Right lobe of liver (tissue), 6 donors: ENCODE measurements around the gene HES6. TPM values are rescaled to one million over a fixed set of nuclear protein-coding genes. Genes with fewer than 3 reads are reported as not detected.

Source experiments
- ATAC-seq, 4 donors: fragments of 200-7000 bp; cut with Tn5 transposase; one replicate each; pipeline ENCODE4 v1.9.1; 2020; ENCODE audit warnings: mild to moderate bottlenecking in 4 of 4, moderate library complexity in 4 of 4
- DNase-seq, 3 donors: peaks; one replicate each; pipeline ENCODE4 v3.0.0-alpha.2; 2020
- H3K27ac ChIP-seq, 3 donors: fragments of 200-600 bp; one replicate each; pipeline ENCODE4 v1.8.0; 2022
- H3K27me3 ChIP-seq, 2 donors: fragments of 200-600 bp; one replicate each; pipeline ENCODE4 v1.8.0; 2022
- H3K36me3 ChIP-seq, 4 donors: fragments of 200-600 bp; sonication (generic) in 1 of 4; one replicate each; pipeline versions ENCODE4 v1.5.1 to v1.8.0; 2017 to 2022; ENCODE audit warnings: control low read depth in 1 of 4
- H3K4me1 ChIP-seq, 4 donors: fragments of 200-600 bp; sonication (generic) in 1 of 4; one replicate each; pipeline versions ENCODE4 v1.5.1 to v1.8.0; 2017 to 2022; ENCODE audit warnings: control low read depth in 1 of 4
- H3K4me3 ChIP-seq, 3 donors: fragments of 200-600 bp; one replicate each; pipeline ENCODE4 v1.8.0; 2022
- H3K9me3 ChIP-seq, 4 donors: fragments of 200-600 bp; sonication (generic) in 1 of 4; one replicate each; pipeline versions ENCODE4 v1.5.1 to v1.8.0; 2017 to 2022; ENCODE audit warnings: control low read depth in 1 of 4
- POLR2A ChIP-seq: fragments of 450-650 bp; IDR thresholded peaks from one replicate; pipeline ENCODE4 v1.6.1; 2017; ENCODE audit warnings: antibody characterized with exemption, mild to moderate bottlenecking
- WGBS: methylation state at CpG from one replicate; pipeline ENCODE4 v1.1.6; 2018; ENCODE audit warnings: low coverage, low lambda C conversion rate; ENCODE audit not compliant: insufficient coverage; ENCODE audit errors: missing lambda C conversion rate; 5-methylcytosine and 5-hydroxymethylcytosine counted together
- intact Hi-C, 2 donors: fragments of 100-400 bp; cut with DNase I; formaldehyde crosslinking; loops; one replicate each; pipeline versions ENCODE4 v1.11.2 to v1.14.1; 2022
- total RNA-seq, 6 experiments: library from RNA; depleted of rRNA in 2 of 6; stranded (reverse); fragments of >200 nt in 2 of 6; fragmentation: NEBNext Ultra II Directional in 3 of 6; extraction: Animal tissue kit (Norgen Biotek cat#: 25700) in 3 of 6; gene quantifications; one replicate each; pipeline versions ENCODE4 v1.1.0 to v1.2.4, GENCODE V29; 2016 to 2023
- TF ChIP-seq, protein P1 (sequence below), 4 donors: fragments of 200-600 bp in 3 of 4; fragments of 450-650 bp in 1 of 4; IDR thresholded peaks; one replicate each; pipeline versions ENCODE4 v1.5.1 to v1.8.0; 2016 to 2022; ENCODE audit warnings: antibody characterized with exemption in 4 of 4, mild to moderate bottlenecking in 2 of 4
- donor health status: DM: no; HTN: yes; CAD: no.
- donor health status: DM: no; HTN: no; CAD: no.
- donor health status: DM: no; HTN: no; CAD: no.
- donor health status: DM: no; HTN: yes; CAD: no.
- donor health status: DM: no; HTN: yes; CAD: no.

Gene HES6
- total RNA-seq, 6 experiments from 2014 or later: 1.7 to 8.3 (median 3.8) TPM

DNA sequence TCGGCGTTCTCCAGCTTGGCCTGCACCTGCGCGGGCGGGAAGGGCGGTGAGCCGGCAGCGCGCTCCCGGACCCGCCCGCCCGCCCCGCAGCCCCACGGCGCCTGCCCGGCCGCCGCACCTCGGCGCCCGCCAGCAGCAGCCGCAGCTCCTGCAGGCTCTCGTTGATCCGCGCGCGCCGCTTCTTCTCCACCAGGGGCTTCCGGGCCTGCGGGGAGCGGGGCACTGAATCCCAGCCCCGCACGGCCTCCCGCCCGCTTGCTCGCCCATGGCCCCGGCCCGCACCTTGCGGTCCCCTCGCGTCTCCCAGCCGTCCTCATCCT is 335 bp downstream of the HES6 start:
- ATAC-seq: no peak
- TF ChIP-seq, protein P1, sequence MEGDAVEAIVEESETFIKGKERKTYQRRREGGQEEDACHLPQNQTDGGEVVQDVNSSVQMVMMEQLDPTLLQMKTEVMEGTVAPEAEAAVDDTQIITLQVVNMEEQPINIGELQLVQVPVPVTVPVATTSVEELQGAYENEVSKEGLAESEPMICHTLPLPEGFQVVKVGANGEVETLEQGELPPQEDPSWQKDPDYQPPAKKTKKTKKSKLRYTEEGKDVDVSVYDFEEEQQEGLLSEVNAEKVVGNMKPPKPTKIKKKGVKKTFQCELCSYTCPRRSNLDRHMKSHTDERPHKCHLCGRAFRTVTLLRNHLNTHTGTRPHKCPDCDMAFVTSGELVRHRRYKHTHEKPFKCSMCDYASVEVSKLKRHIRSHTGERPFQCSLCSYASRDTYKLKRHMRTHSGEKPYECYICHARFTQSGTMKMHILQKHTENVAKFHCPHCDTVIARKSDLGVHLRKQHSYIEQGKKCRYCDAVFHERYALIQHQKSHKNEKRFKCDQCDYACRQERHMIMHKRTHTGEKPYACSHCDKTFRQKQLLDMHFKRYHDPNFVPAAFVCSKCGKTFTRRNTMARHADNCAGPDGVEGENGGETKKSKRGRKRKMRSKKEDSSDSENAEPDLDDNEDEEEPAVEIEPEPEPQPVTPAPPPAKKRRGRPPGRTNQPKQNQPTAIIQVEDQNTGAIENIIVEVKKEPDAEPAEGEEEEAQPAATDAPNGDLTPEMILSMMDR (IDR thresholded peaks at IDR 0.05): no peak
- TF ChIP-seq POLR2A: no peak
- Histone ChIP-seq H3K36me3 (no peaks in the 10 kb centered on the region), H3K27me3 (no peaks in the 10 kb centered on the region), H3K4me3 (peak overlapping the region; percentile 63 to 65 (median 64)), H3K4me1 (peaks cover 0 to 4% (median 0%) of the 10 kb centered on the region in 4 donors), H3K27ac (no peak overlapping the region), H3K9me3 (no peaks in the 10 kb centered on the region)
- DNase-seq: no peak
- no CpG with 5 or more reads among the region's 43 CpGs for WGBS
- intact Hi-C loops: no loop called here

DNA sequence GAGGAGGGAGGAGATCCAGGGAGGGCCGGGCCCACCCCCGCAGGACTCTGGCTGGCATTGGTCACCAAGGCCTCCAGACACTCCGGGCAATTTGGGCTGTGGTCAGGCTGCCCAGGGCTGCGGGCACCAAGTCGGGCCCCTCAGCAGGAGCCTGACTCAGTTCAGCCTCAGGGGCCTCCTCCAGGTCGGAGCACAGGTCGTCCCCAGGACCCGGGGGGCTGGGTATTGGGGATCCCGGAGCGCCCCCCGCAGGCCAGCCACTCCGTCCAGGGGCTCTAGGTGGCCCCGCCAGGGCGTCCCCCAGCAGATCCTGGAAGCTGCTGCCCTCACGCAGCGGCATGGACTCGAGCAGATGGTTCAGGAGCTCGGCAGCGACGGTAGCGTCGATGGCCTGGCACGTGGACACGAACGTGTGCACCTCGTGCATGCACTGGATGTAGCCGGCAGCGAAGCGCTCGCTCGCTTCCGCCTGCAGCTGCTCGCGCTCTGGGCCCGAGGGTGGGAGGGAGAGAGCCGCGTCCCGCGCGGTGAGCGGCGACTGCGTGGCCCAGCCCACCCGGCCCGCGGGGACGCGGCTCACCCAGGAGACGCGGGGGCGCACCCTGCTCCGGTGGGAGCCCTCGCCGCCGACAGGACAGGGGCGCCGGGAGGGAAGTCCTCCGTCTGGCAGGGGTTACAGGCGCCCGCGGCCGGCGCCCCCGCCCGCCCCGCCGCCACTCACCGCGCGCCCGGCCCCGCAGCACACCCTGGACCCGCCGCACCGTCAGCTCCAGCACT is 884 bp downstream of the HES6 start:
- Histone ChIP-seq H3K9me3 (no peaks in the 10 kb centered on the region), H3K4me1 (peaks cover 0 to 4% (median 0%) of the 10 kb centered on the region in 4 donors), H3K36me3 (no peaks in the 10 kb centered on the region), H3K4me3 (peak overlapping the region in 1 of 3 donors; percentile 65), H3K27me3 (no peaks in the 10 kb centered on the region), H3K27ac (no peak overlapping the region)
- TF ChIP-seq, protein P1 (IDR thresholded peaks at IDR 0.05): no peak
- TF ChIP-seq POLR2A: no peak
- DNase-seq: no peak
- no peak for ATAC-seq
- WGBS: no CpG with 5 or more reads among the region's 75 CpGs
- intact Hi-C loops: no loop called here

DNA sequence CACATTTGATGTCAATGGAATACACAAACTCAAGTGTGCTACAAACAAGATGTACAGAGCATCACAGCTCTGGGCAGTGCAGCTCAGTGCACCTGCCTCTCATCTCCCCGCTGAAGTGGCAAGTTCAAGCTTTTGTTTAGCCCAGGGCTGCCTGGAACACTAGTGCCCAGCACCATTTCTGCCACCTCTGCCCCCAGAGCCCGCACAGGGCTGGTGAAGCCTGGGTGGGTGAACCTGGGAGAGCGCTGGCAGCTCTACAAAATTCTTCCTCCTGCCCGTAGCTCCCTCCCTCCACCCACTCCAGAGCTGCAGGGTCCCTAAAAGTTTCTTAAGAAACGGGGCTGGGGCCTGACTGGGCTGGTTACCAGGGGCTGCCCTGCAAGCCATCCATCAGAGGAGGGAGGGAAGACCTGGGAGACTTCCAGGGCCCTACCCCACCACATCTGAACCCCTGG is 1.5 kb downstream of the HES6 start:
- intact Hi-C loops: no loop called here

DNA sequence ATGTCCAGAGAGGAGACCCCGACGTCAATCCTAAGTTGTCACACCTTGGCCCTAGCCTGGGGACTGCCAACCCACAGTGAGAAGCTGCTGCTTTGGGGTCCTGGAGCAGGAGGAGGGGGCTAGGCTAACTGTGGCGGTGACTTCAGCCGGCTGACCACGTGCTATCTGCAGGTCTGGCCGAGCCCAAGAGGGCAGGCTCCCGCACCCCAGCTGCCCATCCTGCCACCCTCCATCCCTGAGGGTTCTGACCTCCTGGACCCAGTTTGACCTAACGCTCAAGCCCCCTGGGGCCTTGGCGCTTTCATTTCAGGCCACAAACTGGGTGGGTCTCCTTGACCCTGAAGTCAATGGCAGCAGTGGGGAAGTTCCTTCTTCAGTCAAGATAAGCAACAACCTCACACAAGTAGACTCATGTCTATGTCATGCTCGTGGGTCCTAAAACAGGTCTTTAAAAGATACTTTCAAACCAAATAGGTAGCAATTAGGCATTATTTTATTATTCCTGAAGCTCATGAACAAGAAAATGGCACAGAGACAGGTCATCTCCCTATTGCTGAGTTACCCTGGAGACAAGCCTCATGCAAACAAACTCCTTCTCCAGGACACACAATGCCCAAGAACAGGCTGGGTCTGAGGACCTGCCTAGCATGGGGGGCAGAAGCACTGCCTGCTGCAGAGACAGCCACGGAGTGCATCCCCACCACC is 2.3 kb downstream of the HES6 start:
- DNase-seq (no peak), ATAC-seq (no peak)
- Histone ChIP-seq H3K27me3 (no peaks in the 10 kb centered on the region), H3K27ac (no peak overlapping the region), H3K9me3 (no peaks in the 10 kb centered on the region), H3K4me1 (peaks cover 0 to 4% (median 0%) of the 10 kb centered on the region in 4 donors), H3K4me3 (no peak overlapping the region), H3K36me3 (no peaks in the 10 kb centered on the region)
- TF ChIP-seq, protein P1 (IDR thresholded peaks at IDR 0.05): no peak
- no peak for TF ChIP-seq POLR2A
- intact Hi-C loops: no loop called here
- WGBS: 59% methylated on average over 2 of the region's 11 CpGs

More for the DNA sequence above, 1.5 kb downstream of the HES6 start:
- peaks cover 0 to 4% (median 0%) of the 10 kb centered on the region in 4 donors for H3K4me1 ChIP-seq
- no peaks in the 10 kb centered on the region for H3K9me3 ChIP-seq
- no peak for TF ChIP-seq POLR2A
- TF ChIP-seq, protein P1 (IDR thresholded peaks at IDR 0.05): no peak
- ATAC-seq: no peak
- H3K36me3 ChIP-seq: no peaks in the 10 kb centered on the region
- WGBS: 90% methylated on average over 4 of the region's 5 CpGs
- DNase-seq: no peak
- H3K4me3 ChIP-seq: no peak overlapping the region
- H3K27ac ChIP-seq: no peak overlapping the region
- no peaks in the 10 kb centered on the region for H3K27me3 ChIP-seq
